Measurements from ENCODE around the gene SGSH. TPM values are rescaled to one million over a fixed set of nuclear protein-coding genes. Genes with fewer than 3 reads are reported as not detected.
"Not testable (repeated sequence)": the region's sequence is repeated elsewhere in the genome, so short reads cannot be mapped to it uniquely, and the experiment has no call there.

The SGSH gene
- total RNA-seq, 1 experiment from 2014 or later = 10.2 TPM

GRCh38 chr17:80245566-80246265, 25.6 kb upstream of the SGSH start:
- no peak for DNase-seq

GRCh38 chr17:80244871-80245509, 24.9 kb upstream of the SGSH start:
- no peak overlapping the region for H3K4me3 ChIP-seq (ENCODE audit: insufficient read depth, low read depth, low read length)
- DNase-seq = peak; percentile 21
- H3K36me3 ChIP-seq (replicated peaks; ENCODE audit: control insufficient read depth, insufficient read depth, low read length) = peaks cover 1% of the 10 kb centered on the region
- H3K27me3 ChIP-seq (ENCODE audit: control insufficient read depth, insufficient read depth, low read length) = no peaks in the 10 kb centered on the region

More at GRCh38 chr17:80245566-80246265, 25.6 kb upstream of the SGSH start:
- Histone ChIP-seq H3K36me3 (replicated peaks; ENCODE audit: control insufficient read depth, insufficient read depth, low read length) (peaks cover 1% of the 10 kb centered on the region), H3K27me3 (ENCODE audit: control insufficient read depth, insufficient read depth, low read length) (no peaks in the 10 kb centered on the region), H3K4me3 (ENCODE audit: insufficient read depth, low read depth, low read length) (no peak overlapping the region)

DNA sequence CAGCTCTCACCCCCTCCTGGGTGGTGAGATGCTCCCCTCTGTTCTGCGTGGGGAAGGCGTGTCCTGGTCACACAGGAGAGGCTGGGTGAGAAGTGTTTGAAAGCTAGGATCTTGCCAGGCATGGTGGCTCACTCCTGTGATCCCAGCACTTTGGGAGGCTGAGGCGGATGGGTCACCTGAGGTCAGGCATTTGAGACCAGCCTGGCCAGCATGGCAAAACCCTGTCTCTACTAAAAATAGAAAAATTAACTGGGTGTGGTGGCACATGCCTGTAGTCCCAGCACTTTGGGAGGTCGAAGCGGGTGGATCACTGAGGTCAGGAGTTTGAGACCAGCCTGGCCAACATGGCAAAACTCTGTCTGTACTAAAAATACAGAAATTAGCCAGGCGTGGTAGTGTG, 24.3 kb upstream of the SGSH start:
- not testable (repeated sequence) for DNase-seq

GRCh38 chr17:80243526-80244433, 23.6 kb upstream of the SGSH start:
- peaks cover 1% of the 10 kb centered on the region for H3K36me3 ChIP-seq (replicated peaks; ENCODE audit: control insufficient read depth, insufficient read depth, low read length)
- DNase-seq = no peak
- H3K27me3 ChIP-seq (ENCODE audit: control insufficient read depth, insufficient read depth, low read length) = no peaks in the 10 kb centered on the region
- no peak overlapping the region for H3K4me3 ChIP-seq (ENCODE audit: insufficient read depth, low read depth, low read length)

More for the DNA sequence above, 24.3 kb upstream of the SGSH start:
- H3K36me3 ChIP-seq (replicated peaks; ENCODE audit: control insufficient read depth, insufficient read depth, low read length); H3K4me3 ChIP-seq (ENCODE audit: insufficient read depth, low read depth, low read length); H3K27me3 ChIP-seq (ENCODE audit: control insufficient read depth, insufficient read depth, low read length): not testable (repeated sequence)

DNA sequence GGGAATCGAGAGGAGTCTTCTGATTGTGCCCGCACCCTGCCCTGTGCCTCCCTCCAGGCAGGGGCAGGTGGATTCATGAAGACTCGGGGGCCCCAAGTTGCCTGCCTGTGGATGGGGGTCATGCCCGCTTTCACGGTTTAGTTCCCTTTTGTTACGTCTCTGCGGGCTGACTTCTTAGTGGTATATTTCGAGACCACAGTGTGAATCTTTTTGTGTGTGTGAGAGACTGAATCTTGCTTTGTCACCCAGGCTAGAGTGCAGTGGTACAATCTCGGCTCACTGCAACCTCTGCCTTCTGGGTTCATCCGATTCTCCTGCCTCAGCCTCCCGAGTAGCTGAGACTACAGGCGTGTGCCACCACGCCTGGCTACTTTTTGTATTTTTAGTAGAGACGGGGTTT, 22.4 kb upstream of the SGSH start:
- no peak overlapping the region for H3K4me3 ChIP-seq (ENCODE audit: insufficient read depth, low read depth, low read length)
- DNase-seq = no peak

DNA sequence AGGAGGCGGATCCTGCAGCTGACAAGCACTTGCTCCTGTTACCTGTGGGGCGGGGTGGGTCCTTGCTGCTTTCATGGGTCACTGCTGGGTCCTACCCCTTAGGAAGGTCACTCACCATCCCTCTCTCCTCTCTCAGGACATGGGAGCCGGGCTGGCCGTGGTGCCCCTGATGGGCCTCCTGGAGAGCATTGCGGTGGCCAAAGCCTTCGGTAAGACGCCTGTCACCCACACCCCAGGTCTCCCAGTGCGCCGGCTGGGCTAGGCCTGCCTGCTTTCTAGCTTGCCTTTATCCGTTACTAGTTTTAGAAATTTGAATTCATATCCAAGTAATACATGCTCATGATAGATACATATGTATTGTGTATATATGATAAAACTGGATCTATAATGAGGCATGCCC, 17.3 kb upstream of the SGSH start:
- peaks cover 2% of the 10 kb centered on the region for H3K36me3 ChIP-seq (replicated peaks; ENCODE audit: control insufficient read depth, insufficient read depth, low read length)
- H3K27me3 ChIP-seq (ENCODE audit: control insufficient read depth, insufficient read depth, low read length) = no peaks in the 10 kb centered on the region
- DNase-seq = no peak
- no peak overlapping the region for H3K4me3 ChIP-seq (ENCODE audit: insufficient read depth, low read depth, low read length)

More for the DNA sequence above, 22.4 kb upstream of the SGSH start:
- H3K36me3 ChIP-seq (replicated peaks; ENCODE audit: control insufficient read depth, insufficient read depth, low read length) = peaks cover 1% of the 10 kb centered on the region
- H3K27me3 ChIP-seq (ENCODE audit: control insufficient read depth, insufficient read depth, low read length) = no peaks in the 10 kb centered on the region

GRCh38 chr17:80236911-80237310, 16.8 kb upstream of the SGSH start:
- Histone ChIP-seq H3K27me3 (ENCODE audit: control insufficient read depth, insufficient read depth, low read length) (no peaks in the 10 kb centered on the region), H3K36me3 (replicated peaks; ENCODE audit: control insufficient read depth, insufficient read depth, low read length) (peaks cover 1% of the 10 kb centered on the region), H3K4me3 (ENCODE audit: insufficient read depth, low read depth, low read length) (no peak overlapping the region)
- DNase-seq = no peak

DNA sequence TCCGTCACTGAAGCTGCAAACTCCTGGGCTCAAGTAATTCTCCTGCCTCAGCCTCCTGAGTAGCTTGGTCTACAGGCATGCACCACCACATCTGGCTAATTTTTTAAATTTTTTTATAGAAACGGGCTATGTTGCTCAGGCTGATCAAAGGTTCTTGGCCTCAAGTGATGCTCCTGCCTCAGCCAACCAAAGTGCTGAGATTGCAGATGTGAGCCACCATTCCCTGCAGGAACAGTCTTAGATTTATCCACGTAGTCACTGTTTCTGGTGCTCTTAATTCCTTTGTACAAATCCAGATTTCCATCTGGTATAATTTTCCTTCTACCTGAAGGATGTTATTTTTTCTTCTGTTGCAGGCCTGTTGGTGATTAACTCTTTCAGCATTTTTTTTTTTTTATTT, 13.1 kb upstream of the SGSH start:
- Histone ChIP-seq H3K4me3 (ENCODE audit: insufficient read depth, low read depth, low read length) (no peak overlapping the region), H3K27me3 (ENCODE audit: control insufficient read depth, insufficient read depth, low read length) (no peaks in the 10 kb centered on the region), H3K36me3 (replicated peaks; ENCODE audit: control insufficient read depth, insufficient read depth, low read length) (peaks cover 1% of the 10 kb centered on the region)
- no peak for DNase-seq

DNA sequence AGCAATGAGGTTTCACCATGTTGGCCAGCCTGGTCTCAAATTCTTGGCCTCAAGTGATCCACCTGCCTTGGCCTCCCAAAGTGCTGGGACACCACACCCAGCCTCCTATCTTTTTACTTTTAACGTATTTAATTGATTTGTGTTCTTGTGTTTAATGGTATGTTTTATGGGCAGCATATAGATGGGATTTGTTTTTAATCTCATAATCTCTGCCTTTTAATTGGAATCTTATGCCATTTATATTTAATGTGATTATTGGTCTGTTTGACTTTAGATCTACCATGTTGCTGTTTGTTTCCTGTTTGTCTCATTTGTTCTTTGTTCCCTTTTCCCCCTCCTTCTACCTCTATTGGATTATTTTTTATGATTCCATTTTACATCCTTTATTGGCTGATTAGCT, 12.3 kb upstream of the SGSH start:
- H3K27me3 ChIP-seq (ENCODE audit: control insufficient read depth, insufficient read depth, low read length) = no peaks in the 10 kb centered on the region
- no peak overlapping the region for H3K4me3 ChIP-seq (ENCODE audit: insufficient read depth, low read depth, low read length)
- peaks cover 1% of the 10 kb centered on the region for H3K36me3 ChIP-seq (replicated peaks; ENCODE audit: control insufficient read depth, insufficient read depth, low read length)
- DNase-seq = no peak

- no peaks in the 10 kb centered on the region for H3K27me3 ChIP-seq (ENCODE audit: control insufficient read depth, insufficient read depth, low read length)
- no peak overlapping the region for H3K4me3 ChIP-seq (ENCODE audit: insufficient read depth, low read depth, low read length)
- H3K36me3 ChIP-seq (replicated peaks; ENCODE audit: control insufficient read depth, insufficient read depth, low read length) = no peaks in the 10 kb centered on the region; the same call in 1 of the 2 replicates
- DNase-seq = no peak
Observed at GRCh38 chr17:80229011-80229410, 8.9 kb upstream of the SGSH start.

GRCh38 chr17:80228477-80228876, 8.3 kb upstream of the SGSH start:
- no peak overlapping the region for H3K4me3 ChIP-seq (ENCODE audit: insufficient read depth, low read depth, low read length)
- no peaks in the 10 kb centered on the region for H3K27me3 ChIP-seq (ENCODE audit: control insufficient read depth, insufficient read depth, low read length)
- no peaks in the 10 kb centered on the region; the same call in 1 of the 2 replicates for H3K36me3 ChIP-seq (replicated peaks; ENCODE audit: control insufficient read depth, insufficient read depth, low read length)
- no peak for DNase-seq

DNA sequence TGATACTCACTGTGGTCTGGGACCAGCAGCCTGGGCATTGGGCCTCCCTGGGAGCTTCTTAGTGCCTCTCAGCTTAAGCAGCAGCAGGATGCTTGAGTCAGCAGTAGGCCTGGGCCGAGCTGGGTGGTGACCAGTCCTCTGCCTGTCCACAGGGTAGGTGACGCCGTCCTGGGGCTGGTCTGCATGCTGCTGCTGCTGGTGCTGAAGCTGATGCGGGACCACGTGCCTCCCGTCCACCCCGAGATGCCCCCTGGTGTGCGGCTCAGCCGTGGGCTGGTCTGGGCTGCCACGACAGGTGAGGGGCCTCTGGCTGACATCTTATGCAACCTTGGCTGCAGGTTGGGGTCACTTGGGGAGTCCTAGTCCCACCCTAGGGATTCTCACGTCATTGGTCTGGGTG, 7.5 kb upstream of the SGSH start:
- no peak overlapping the region for H3K4me3 ChIP-seq (ENCODE audit: insufficient read depth, low read depth, low read length)
- H3K27me3 ChIP-seq (ENCODE audit: control insufficient read depth, insufficient read depth, low read length) = no peaks in the 10 kb centered on the region
- DNase-seq = no peak
- H3K36me3 ChIP-seq (replicated peaks; ENCODE audit: control insufficient read depth, insufficient read depth, low read length) = no peaks in the 10 kb centered on the region; the same call in 1 of the 2 replicates

GRCh38 chr17:80227156-80227555, 7.0 kb upstream of the SGSH start:
- Histone ChIP-seq H3K4me3 (ENCODE audit: insufficient read depth, low read depth, low read length) (no peak overlapping the region), H3K36me3 (replicated peaks; ENCODE audit: control insufficient read depth, insufficient read depth, low read length) (peaks cover 1% of the 10 kb centered on the region; the same call in 1 of the 2 replicates), H3K27me3 (ENCODE audit: control insufficient read depth, insufficient read depth, low read length) (no peaks in the 10 kb centered on the region)
- DNase-seq = no peak

- peak; percentile 83 for DNase-seq
- Histone ChIP-seq H3K36me3 (replicated peaks; ENCODE audit: control insufficient read depth, insufficient read depth, low read length) (peaks cover 1% of the 10 kb centered on the region; the same call in 1 of the 2 replicates), H3K4me3 (ENCODE audit: insufficient read depth, low read depth, low read length) (no peak overlapping the region), H3K27me3 (ENCODE audit: control insufficient read depth, insufficient read depth, low read length) (no peaks in the 10 kb centered on the region)
Observed at GRCh38 chr17:80225230-80225629, 5.1 kb upstream of the SGSH start.
